Progenitor cell of endocrine pancreas (in vitro differentiated cells): ENCODE data around the gene MPRIP. TPM values are rescaled to one million over a fixed set of nuclear protein-coding genes. Genes with fewer than 3 reads are reported as not detected.
A peak's percentile ranks its signal among the peaks of the same experiment; 100 is the strongest.

Experiments used
- DNase-seq: peaks from one replicate; pipeline ENCODE4 v3.0.0; 2021; ENCODE audit warnings: low spot score; ENCODE audit not compliant: unreplicated experiment
- H3K27ac Mint-ChIP-seq: 2 replicates; pipeline ENCODE4 v1.8.0; 2021; ENCODE audit warnings: mild to moderate bottlenecking, moderate library complexity, mixed read lengths
- H3K27me3 Mint-ChIP-seq: 2 replicates; pipeline ENCODE4 v1.8.0; 2021; ENCODE audit warnings: mixed read lengths
- H3K36me3 Mint-ChIP-seq: 2 replicates; pipeline ENCODE4 v1.8.0; 2022; ENCODE audit warnings: mixed read lengths; ENCODE audit not compliant: insufficient read depth
- H3K4me1 Mint-ChIP-seq: 2 replicates; pipeline ENCODE4 v1.8.0; 2021; ENCODE audit warnings: low read depth, mixed read lengths
- H3K4me3 Mint-ChIP-seq: 2 replicates; pipeline ENCODE4 v1.8.0; 2021; ENCODE audit warnings: low read depth, mild to moderate bottlenecking, moderate library complexity, mixed read lengths
- H3K9me3 Mint-ChIP-seq: 2 replicates; pipeline ENCODE4 v1.8.0; 2021; ENCODE audit warnings: low read depth, mixed read lengths
- CTCF ChIP-seq: fragments of 200-600 bp; sonication (generic); IDR thresholded peaks from one replicate; pipeline ENCODE4 v1.5.0; 2021; ENCODE audit warnings: antibody characterized with exemption, mild to moderate bottlenecking; ENCODE audit not compliant: unreplicated experiment
- total RNA-seq: library from RNA; stranded (reverse); gene quantifications from 2 replicates; pipeline ENCODE4 v1.2.1, GENCODE V29; 2021

MPRIP gene
- total RNA-seq, 1 donor from 2014 or later = 195 TPM

- Mint-ChIP-seq H3K27ac (peak overlapping the region; percentile 76), H3K27me3 (no peaks in the 10 kb centered on the region), H3K4me3 (no peak overlapping the region), H3K4me1 (peaks cover 33% of the 10 kb centered on the region), H3K36me3 (no peaks in the 10 kb centered on the region), H3K9me3 (no peaks in the 10 kb centered on the region)
- no peak for DNase-seq
- no peak for TF ChIP-seq CTCF
Measured at GRCh38 chr17:17077101-17077500, 34.8 kb downstream of the MPRIP start.

- H3K36me3 Mint-ChIP-seq = peaks cover 4% of the 10 kb centered on the region
- TF ChIP-seq CTCF = no peak
- peak overlapping the region; percentile 88 for H3K27ac Mint-ChIP-seq
- H3K9me3 Mint-ChIP-seq = no peaks in the 10 kb centered on the region
- no peaks in the 10 kb centered on the region for H3K27me3 Mint-ChIP-seq
- H3K4me3 Mint-ChIP-seq = peak overlapping the region; percentile 5
- no peak for DNase-seq
- H3K4me1 Mint-ChIP-seq = peaks cover 33% of the 10 kb centered on the region
Measured at GRCh38 chr17:17077861-17078732, 35.8 kb downstream of the MPRIP start.

GRCh38 chr17:17078832-17079231 lies 36.6 kb downstream of the MPRIP start:
- DNase-seq = no peak
- H3K4me3 Mint-ChIP-seq = peak overlapping the region; percentile 5
- no peak for TF ChIP-seq CTCF
- no peaks in the 10 kb centered on the region for H3K27me3 Mint-ChIP-seq
- peaks cover 33% of the 10 kb centered on the region for H3K4me1 Mint-ChIP-seq
- no peaks in the 10 kb centered on the region for H3K9me3 Mint-ChIP-seq
- H3K36me3 Mint-ChIP-seq = peaks cover 5% of the 10 kb centered on the region
- peak overlapping the region; percentile 88 for H3K27ac Mint-ChIP-seq

- DNase-seq = no peak
- H3K27ac Mint-ChIP-seq = peak overlapping the region; percentile 88
- H3K27me3 Mint-ChIP-seq = no peaks in the 10 kb centered on the region
- H3K4me3 Mint-ChIP-seq = no peak overlapping the region
- no peak for TF ChIP-seq CTCF
- peaks cover 6% of the 10 kb centered on the region for H3K36me3 Mint-ChIP-seq
- H3K9me3 Mint-ChIP-seq = no peaks in the 10 kb centered on the region
- peaks cover 33% of the 10 kb centered on the region for H3K4me1 Mint-ChIP-seq
Measured at GRCh38 chr17:17079336-17079735, 37.1 kb downstream of the MPRIP start.

- H3K27ac Mint-ChIP-seq = peak overlapping the region; percentile 88
- no peak for TF ChIP-seq CTCF
- H3K4me3 Mint-ChIP-seq = no peak overlapping the region
- DNase-seq = no peak
- H3K9me3 Mint-ChIP-seq = no peaks in the 10 kb centered on the region
- no peaks in the 10 kb centered on the region for H3K27me3 Mint-ChIP-seq
- peaks cover 33% of the 10 kb centered on the region for H3K4me1 Mint-ChIP-seq
- H3K36me3 Mint-ChIP-seq = peaks cover 6% of the 10 kb centered on the region
Measured at GRCh38 chr17:17079761-17080160, 37.5 kb downstream of the MPRIP start.
